Stimulated activated CD8-positive, alpha-beta memory T cell treated with anti-CD3 and anti-CD28 coated beads, Interleukin-7, amount 100 ng/mL, for 24 hours (primary cell): ENCODE results near the gene TDRD9.
"Not testable (repeated sequence)": the region's sequence is repeated elsewhere in the genome, so short reads cannot be mapped to it uniquely, and the experiment has no call there.

ENCODE experiments used
- DNase-seq: peaks from one replicate; pipeline ENCODE4 v3.0.0-alpha.2; 2020; ENCODE audit warnings: low read depth

TDRD9 gene

GRCh38 chr14:103920981-103921854 is 7.0 kb upstream of the TDRD9 start:
- DNase-seq: peak; percentile 91

DNA sequence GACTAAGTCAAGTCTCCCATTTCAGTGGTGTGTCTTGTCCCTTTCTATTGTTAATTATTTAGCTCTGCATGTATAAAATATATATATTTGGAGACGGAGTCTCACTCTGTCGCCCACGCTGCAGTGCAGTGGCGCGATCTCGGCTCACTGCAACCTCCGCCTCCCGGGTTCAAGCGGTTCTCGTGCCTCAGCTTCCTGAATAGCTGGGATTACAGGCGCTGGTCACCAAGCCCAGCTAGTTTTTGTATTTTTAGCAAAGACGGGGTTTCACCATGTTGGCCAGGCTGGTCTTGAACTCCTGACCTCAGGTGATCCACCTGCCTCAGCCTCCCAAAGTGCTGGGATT is 6.4 kb upstream of the TDRD9 start:
- DNase-seq: not testable (repeated sequence)

GRCh38 chr14:103923863-103924262 is 4.4 kb upstream of the TDRD9 start:
- DNase-seq: no peak

DNA sequence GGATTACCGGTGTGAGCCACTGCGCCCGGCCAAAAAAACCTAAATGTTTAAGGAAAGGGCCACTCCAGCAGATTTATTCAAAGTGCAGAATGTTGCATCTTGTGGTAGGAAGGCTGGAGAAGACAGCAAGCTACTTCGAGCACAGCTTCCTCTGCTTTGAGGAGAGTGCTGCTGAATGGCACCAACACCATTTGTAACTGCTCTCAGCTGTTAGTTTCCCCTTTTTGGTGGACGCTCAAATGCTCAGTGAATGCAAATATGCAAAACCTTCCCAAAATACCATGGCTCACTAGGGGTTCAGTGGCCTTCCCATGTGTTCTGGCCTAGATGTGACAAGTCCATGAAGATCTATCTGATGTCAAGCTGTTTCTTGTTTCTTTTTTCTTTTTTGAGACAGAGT is 2.9 kb upstream of the TDRD9 start:
- no peak for DNase-seq

DNA sequence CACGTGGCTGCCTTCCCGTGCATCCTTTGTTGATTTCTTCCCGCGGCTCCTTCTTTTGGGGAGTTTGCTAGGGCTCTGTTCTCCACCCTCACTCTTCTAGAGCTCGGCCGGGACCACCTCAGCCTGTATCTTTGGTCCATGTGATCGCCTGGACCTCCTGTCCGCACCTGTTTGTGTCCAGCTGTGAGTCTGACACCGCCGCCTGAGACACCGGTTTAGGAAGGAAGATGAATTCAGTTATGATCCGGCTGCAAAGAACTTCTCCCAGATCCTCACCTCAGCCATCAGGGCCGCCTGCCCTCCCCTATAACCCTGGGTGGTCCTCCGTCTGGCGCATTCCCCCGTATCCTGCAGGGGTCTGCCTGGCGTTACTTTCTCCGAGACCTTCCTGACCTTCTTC is 690 bp upstream of the TDRD9 start:
- no peak for DNase-seq

DNA sequence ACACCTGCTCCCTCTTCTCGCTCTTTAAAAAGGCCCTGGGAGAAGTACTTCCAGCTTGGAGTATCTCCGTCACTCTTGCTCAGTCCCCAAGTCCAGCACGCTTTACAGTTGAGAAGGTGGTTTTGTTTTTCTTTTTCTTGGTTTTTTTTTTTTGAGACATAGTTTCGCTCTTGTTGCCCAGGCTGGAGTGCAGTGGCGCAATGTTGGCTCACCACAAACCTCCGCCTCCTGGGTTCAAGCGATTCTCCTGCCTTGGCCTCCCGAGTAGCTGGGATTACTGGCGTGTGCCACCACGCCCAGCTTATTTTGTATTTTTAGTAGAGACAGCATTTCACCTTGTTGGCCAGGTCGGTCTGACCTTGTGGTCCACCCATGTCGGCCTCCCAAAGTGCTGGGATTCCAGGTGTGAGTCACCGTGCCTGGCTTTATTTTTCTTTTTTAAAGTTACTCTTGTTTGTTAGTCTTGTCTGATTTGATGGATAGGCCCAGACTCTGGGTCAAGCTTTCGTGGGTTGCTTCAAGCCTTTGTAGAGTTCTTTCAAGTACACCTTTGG is 1.9 kb downstream of the TDRD9 start:
- DNase-seq: no peak

DNA sequence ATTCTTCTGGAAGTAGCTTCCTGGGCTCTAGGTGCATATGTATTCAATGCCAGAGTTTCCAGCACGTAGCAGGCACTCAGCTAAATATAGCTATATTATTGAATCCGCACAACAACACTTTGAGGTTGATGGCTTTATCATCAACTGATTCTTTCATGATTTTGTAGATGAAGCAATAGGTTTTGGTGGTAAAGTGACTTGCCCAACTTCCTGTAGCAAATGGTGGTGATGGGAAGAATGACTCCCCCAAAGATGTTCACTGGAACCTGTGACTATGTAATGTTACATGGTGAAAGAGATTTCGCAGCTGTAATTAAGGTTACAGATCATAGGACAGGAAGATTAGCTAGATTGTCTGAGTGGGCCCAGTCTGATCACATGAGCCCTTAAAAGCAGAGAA is 3.2 kb downstream of the TDRD9 start:
- no peak for DNase-seq

- DNase-seq: no peak
These were observed 4.7 kb downstream of the TDRD9 start for GRCh38 chr14:103932791-103933490.

DNA sequence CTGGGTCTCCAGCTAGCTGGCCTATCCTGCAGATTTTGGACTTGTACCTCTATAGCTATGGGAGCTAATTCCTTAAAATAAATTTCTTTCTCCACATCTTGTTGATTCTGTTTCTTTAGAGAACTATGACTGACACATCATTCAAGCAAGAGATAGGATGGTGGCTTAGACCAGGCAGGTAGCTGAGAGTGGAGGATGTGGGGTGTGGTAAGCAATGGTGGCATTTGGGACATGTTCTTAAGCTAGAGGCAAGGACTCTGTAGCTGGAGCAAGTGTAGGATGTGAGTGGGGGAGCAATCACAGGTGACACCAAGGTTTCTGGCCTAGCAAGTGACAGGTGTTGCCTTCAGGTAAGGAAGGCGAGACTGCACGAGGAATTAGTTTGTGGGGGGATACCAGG is 6.8 kb downstream of the TDRD9 start:
- DNase-seq: no peak

- DNase-seq: no peak
These were observed 13.2 kb downstream of the TDRD9 start for GRCh38 chr14:103941462-103941861.

DNA sequence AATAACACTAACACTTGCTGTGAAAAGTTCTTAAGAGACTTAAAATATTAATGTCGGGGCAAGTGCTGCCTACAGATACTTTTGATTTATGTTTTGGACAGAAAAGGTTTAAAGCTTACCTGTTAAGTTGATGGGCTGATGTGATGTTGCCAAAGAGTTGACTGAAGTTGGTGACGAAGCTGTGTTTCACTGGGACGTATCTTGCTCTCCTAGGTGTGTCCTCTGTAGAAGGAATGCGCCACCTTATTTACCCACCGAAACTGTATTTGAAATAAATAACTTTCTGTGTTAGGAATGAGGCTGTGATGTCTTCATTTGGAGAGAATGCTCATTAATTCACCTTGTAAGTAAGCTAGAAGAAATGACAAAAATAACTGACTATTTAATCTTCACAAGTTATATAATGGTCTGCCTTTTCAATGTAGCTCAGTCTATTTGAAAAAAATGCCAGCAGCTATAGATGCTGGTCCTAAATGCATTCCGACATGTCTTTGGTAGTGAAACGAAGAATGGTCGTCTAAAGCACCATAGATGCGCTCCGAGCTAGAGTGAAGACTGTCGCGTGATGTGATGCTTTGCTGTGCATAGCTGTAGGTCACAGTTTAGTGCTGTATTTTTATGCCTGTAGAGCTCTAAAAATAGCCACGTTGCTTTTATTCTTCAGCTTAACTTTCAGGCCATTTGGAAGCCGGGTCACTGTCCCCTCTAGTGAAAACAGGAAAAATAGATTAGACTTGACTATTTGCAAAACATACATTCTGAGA is 13.9 kb downstream of the TDRD9 start, which contains the start of gene RD3L:
TSS of gene RD3L (minus strand) at position 557 of the 764 bp plus-strand sequence. CDS start 834 bp downstream, outside the sequence.
- DNase-seq: no peak

DNA sequence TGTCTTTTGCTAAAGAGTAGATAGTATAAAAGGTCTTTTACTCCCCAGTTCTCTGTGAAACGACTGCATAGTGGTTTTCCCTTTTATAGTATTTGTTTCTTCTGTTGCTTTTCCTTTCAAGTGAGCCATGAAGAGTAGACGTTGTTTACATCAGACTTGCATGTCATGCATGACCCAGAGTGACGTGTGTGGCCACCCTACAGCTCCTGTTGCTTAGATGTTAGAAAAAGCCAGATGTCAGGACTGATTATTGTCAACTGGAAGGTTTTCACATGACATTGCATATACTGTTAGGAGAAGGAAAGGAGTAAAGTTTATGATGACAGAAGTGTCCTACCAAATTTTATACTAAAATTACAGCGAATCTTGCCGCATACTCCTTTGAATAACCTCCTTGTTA is 15.4 kb downstream of the TDRD9 start:
- no peak for DNase-seq

- no peak for DNase-seq
These were observed 18.7 kb downstream of the TDRD9 start for GRCh38 chr14:103946975-103947374.

DNA sequence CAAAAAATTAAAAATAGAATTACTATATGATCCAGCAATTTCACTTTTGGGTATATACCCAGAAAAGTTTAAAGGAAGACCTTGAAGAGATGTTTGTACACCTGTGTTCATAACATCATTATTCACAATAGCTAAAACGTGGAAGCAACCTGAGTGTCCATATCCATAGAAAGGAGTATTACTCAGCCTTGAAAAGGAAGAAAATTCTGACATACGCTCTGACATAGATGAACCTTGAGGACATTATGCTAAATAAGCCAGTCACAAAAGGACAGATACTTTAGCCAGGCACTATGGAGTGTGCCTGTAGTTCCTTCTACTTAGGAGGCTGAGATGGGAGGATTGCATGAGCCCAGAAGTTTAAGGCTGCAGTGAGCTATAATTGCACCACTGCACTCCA is 20.2 kb downstream of the TDRD9 start:
- DNase-seq: no peak

DNA sequence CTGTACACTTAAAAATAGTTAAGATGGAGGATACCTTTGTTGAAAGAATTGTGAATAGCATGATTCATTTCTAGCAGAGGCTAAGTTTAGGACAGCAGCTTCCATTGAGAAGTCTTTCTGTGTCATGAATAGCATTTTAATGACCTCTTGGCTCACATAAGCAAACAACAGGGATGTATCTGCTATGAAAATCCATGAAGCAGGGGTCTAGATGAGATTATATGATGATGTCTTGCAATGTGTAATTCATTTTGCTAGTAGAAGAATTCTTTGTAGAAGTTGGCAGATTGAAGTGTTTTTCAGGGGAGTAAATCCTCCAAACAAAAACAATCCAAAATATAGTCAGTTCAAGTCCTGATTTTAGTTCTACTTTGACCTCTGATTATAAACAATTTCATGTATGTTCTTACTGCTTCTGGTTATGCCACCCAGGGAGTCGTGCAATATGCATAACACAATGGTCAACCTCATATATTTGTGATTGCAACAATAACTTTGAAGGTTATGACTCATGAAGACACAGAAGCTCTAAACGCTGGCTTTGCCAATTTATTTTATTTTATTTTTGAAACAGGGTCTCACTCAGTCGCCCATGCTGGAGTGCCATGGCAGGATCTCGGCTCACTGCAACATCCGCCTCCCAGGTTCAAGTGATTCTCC is 21.0 kb downstream of the TDRD9 start:
- no peak for DNase-seq

- DNase-seq: no peak
These were observed 32.3 kb downstream of the TDRD9 start for GRCh38 chr14:103960457-103961055.

DNA sequence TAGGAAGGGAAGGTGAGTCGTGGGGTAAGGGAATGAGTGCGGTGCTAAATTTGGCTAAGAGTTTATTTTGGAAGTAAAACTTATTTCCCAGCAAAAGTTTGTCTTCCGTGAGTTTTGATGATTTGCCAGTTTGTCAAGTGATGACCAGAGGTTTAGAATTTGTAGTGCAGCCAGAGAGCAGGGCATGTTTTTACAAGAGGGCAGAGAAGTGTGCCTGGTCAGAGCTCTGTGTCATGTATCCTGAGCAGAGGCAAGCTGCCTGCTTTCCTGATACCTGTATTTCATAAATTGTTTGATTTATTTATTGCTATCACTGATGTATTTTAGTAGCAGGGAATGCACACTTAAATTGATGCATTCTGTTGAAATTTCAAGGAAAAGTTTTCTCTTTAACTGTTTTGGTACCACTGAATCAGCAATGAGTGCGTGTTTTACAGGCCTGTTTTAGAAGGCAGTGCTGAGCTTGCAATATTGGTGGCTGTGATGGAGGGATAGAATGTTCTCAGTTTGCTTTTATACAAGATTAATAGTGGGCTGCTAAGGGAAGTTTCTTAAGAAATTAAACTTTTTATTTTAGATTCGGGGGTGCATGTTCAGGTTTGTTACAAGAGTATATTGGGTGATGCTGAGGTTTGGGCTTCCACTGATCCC is 33.8 kb downstream of the TDRD9 start:
- DNase-seq: no peak

DNA sequence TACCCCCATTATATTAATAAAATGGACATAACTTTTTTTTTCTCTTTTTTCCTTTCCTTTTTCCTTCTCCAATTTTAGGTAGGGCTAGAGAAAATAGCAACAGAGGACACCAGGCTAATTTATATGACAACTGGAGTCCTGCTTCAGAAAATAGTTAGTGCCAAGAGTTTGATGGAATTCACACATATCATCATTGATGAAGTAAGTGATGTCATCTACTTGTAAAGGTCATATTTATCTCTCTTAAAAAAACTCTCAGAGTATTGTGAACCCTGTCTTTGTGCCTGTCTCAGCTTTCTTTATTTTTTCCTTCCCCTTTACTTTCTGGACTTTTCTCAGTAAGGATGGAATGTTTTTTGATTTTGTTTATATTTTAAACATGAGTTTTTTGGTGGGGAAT is 38.4 kb downstream of the TDRD9 start:
- no peak for DNase-seq

- no peak for DNase-seq
These were observed 41.7 kb downstream of the TDRD9 start for GRCh38 chr14:103969961-103970360.

DNA sequence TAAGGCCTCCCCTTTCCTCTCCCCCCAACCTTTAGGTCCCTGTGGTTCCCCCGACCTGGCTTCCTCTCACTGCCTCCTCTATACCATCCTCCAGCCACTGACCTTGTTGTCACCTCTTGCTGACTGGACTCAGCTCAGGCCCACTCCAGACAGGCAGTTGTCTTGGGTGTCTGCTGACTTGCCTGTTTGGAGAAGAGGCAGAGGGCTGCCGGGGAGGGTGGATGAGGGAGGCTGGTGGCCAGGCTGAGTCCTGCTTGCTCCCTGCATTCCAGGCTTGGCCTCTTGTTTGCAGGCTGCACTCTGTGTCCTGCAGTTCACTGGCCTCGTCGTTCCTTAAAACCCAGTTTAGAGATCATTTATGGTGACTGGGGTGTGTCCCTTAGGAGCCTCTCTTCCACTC is 45.1 kb downstream of the TDRD9 start:
- DNase-seq: no peak

GRCh38 chr14:103974575-103974974 is 46.3 kb downstream of the TDRD9 start:
- no peak for DNase-seq
